Measurements from ENCODE around the gene CDH4. TPM values are rescaled to one million over a fixed set of nuclear protein-coding genes. Genes with fewer than 3 reads are reported as not detected.

Gene CDH4
- total and polyA plus RNA-seq, 2 donors (not counting 3 experiments of a cell fraction or from before 2014, with no cell fraction given) = 0.17 to 0.51 TPM

- H3K9me1 ChIP-seq (replicated peaks; ENCODE audit: control insufficient read depth, extremely low read depth, insufficient read depth, low read length) = no peaks in the 10 kb centered on the region
- no peaks in the 10 kb centered on the region for H4K20me1 ChIP-seq (replicated peaks; ENCODE audit: control insufficient read depth, extremely low read depth, insufficient read depth, low read length)
- BruUV-seq (replicated peaks) = no TSS peak
- H3K4me1 ChIP-seq (ENCODE audit: control insufficient read depth, extremely low read depth, insufficient read depth, low read length) = peaks cover 5% of the 10 kb centered on the region
- ChIA-PET POLR2A (no interaction called here), CTCF (no interaction called here)
- dilution Hi-C loops (cut with MboI; ENCODE audit: extremely low pct_ligation_motif_present, low sequenced_read_pairs) = no loop called here
- H3K9me3 ChIP-seq (replicated peaks; ENCODE audit: control insufficient read depth, insufficient read depth, low read length) = no peaks in the 10 kb centered on the region
- H2AFZ ChIP-seq (ENCODE audit: low read depth, low read length) = no peak overlapping the region
- H3K27me3 ChIP-seq (ENCODE audit: control insufficient read depth in 2 of 2, insufficient read depth in 2 of 2, low read length in 2 of 2) = no peaks in the 10 kb centered on the region
- H3K36me3 ChIP-seq (ENCODE audit: control insufficient read depth in 2 of 2, extremely low read depth in 1 of 2, insufficient read depth in 2 of 2, low read length in 2 of 2) = no peaks in the 10 kb centered on the region
- TF ChIP-seq FOS (IDR thresholded peaks at IDR 0.05; ENCODE audit: borderline replicate concordance, insufficient read depth, low read length) = no peak
- no peak for TF ChIP-seq POLR2A (IDR thresholded peaks at IDR 0.05; ENCODE audit: low read depth, low read length)
- TF ChIP-seq POLR2AphosphoS5 (IDR thresholded peaks at IDR 0.05; ENCODE audit: insufficient read depth, low read depth, low read length) = no peak
- no peak for TF ChIP-seq MAX (IDR thresholded peaks at IDR 0.05; ENCODE audit: insufficient read depth, insufficient read length)
- no peak for TF ChIP-seq EZH2 (IDR thresholded peaks at IDR 0.05; ENCODE audit: borderline replicate concordance, low read depth, low read length, severe bottlenecking)
- TF ChIP-seq MYC (IDR thresholded peaks at IDR 0.05; ENCODE audit: low read depth, low read length) = no peak
- no peak for TF ChIP-seq JUN (IDR thresholded peaks at IDR 0.05; ENCODE audit: borderline replicate concordance, insufficient read depth, insufficient read length, low read depth)
- TF ChIP-seq GATA2 (IDR thresholded peaks at IDR 0.05; ENCODE audit: insufficient read depth, insufficient read length, low read depth, low read length) = no peak
- TF ChIP-seq CTCF (IDR thresholded peaks at IDR 0.05; ENCODE audit: extremely low read depth in 1 of 2, insufficient read depth in 1 of 2, low read depth in 1 of 2, low read length in 2 of 2) = no peak
- H3K4me3 ChIP-seq (replicated peaks in 1 of 3; ENCODE audit: insufficient read depth in 1 of 3, low read depth in 1 of 3, low read length in 3 of 3) = no peak overlapping the region
- DNase-seq (ENCODE audit: low read depth, low spot score) (no peak), FAIRE-seq (no peak)
- intact Hi-C loops (cut with micrococcal nuclease) = no loop called here
- H3K27ac ChIP-seq (ENCODE audit: insufficient read depth, low read depth, low read length) = no peak overlapping the region
- H3K9ac ChIP-seq (replicated peaks; ENCODE audit: extremely low read depth, insufficient read depth, low read length) = no peak overlapping the region
- no peak overlapping the region for H3K4me2 ChIP-seq (ENCODE audit: insufficient read depth, low read length)
- no peaks in the 10 kb centered on the region for H3K79me2 ChIP-seq (ENCODE audit: control insufficient read depth, insufficient read depth, low read length)
Measured at GRCh38 chr20:61752576-61752975, 500.5 kb downstream of the CDH4 start.

Measured in endothelial cell of umbilical vein (primary cell).